HEK293T (cell line): ENCODE data around the gene ACVR1B.

Experiments
- LEF1 ChIP-seq: fragments of 450-650 bp; IDR thresholded peaks from 2 replicates; pipeline ENCODE4 v1.6.1; 2017; ENCODE audit warnings: mild to moderate bottlenecking, borderline replicate concordance
- NFRKB ChIP-seq: fragments of 450-650 bp; IDR thresholded peaks from 2 replicates; pipeline ENCODE4 v1.6.1; 2016; ENCODE audit warnings: mild to moderate bottlenecking, moderate library complexity
- TF ChIP-seq, protein P1 (sequence below): fragments of 450-650 bp; IDR thresholded peaks from 2 replicates; pipeline ENCODE4 v1.6.1; 2016

DNA sequence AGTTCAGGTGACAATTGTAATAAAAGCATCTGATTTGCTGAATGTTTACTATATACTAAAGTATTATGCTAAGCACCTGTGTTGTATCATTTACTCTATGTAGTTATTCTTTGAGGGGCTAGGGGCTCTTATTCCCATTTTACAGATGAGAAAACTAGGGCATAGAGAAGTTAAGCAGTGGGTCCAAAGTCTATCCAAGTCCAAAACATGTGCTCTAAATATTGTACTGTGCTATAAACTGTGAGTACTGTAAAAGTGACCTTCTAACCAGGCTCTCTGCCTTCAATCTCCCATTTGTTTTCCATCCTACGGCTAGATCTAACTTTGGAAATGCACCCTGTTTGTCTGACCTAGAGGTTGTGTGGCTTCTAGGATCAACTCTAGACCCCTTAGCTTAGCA lies 9.0 kb downstream of the ACVR1B start:
- no peak for TF ChIP-seq NFRKB
- no peak for TF ChIP-seq LEF1
- TF ChIP-seq, protein P1, sequence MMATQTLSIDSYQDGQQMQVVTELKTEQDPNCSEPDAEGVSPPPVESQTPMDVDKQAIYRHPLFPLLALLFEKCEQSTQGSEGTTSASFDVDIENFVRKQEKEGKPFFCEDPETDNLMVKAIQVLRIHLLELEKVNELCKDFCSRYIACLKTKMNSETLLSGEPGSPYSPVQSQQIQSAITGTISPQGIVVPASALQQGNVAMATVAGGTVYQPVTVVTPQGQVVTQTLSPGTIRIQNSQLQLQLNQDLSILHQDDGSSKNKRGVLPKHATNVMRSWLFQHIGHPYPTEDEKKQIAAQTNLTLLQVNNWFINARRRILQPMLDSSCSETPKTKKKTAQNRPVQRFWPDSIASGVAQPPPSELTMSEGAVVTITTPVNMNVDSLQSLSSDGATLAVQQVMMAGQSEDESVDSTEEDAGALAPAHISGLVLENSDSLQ = no peak
